Body of pancreas (tissue), 4 donors: ENCODE results near the gene C1orf74. TPM values are rescaled to one million over a fixed set of nuclear protein-coding genes. Genes with fewer than 3 reads are reported as not detected.

Experiments
- ATAC-seq: fragments of 150-250 bp; one replicate; pipeline ENCODE4 v1.9.1; 2016
- DNase-seq, 4 donors: peaks; one replicate each; pipeline ENCODE4 v3.0.0-alpha.2; 2019
- H3K27ac ChIP-seq, 4 donors: fragments of 200-600 bp; sonication (generic); 1 replicate in 3 of 4; 2 replicates in 1 of 4; pipeline versions ENCODE4 v1.5.1 to v1.6.1; 2016 to 2019; ENCODE audit warnings: mild to moderate bottlenecking in 1 of 4, mixed read lengths in 1 of 4, moderate library complexity in 1 of 4
- H3K27me3 ChIP-seq, 2 donors: fragments of 200-600 bp; sonication (generic); one replicate each; pipeline ENCODE4 v1.6.0; 2016; ENCODE audit warnings: mild to moderate bottlenecking in 1 of 2
- H3K36me3 ChIP-seq, 2 donors: fragments of 200-600 bp; sonication (generic); replicated peaks in 1 of 2; 2 replicates each; pipeline ENCODE4 v1.5.1; 2016; ENCODE audit warnings: low read depth in 2 of 2; ENCODE audit not compliant: insufficient read depth in 1 of 2
- H3K4me1 ChIP-seq: fragments of 200-600 bp; sonication (generic); one replicate; pipeline ENCODE4 v1.6.0; 2016
- H3K4me3 ChIP-seq, 2 donors: fragments of 200-600 bp; sonication (generic); 1 replicate in 1 of 2; 2 replicates in 1 of 2; pipeline ENCODE4 v1.5.1; 2016 to 2019
- H3K9me3 ChIP-seq, 3 donors: fragments of 200-600 bp; sonication (generic); 1 replicate in 2 of 3; 2 replicates in 1 of 3; pipeline ENCODE4 v1.5.1; 2016
- CTCF ChIP-seq, 7 experiments: fragments of 450-650 bp in 4 of 7; fragments of 200-600 bp in 3 of 7; sonication (generic) in 3 of 7; IDR thresholded peaks; one replicate each; pipeline ENCODE4 v1.5.1; 2016 to 2019; ENCODE audit warnings: antibody characterized with exemption in 7 of 7
- POLR2A ChIP-seq, 3 donors: fragments of 450-650 bp; IDR thresholded peaks; one replicate each; pipeline ENCODE4 v1.6.1; 2016; ENCODE audit warnings: antibody characterized with exemption in 3 of 3, mild to moderate bottlenecking in 2 of 3
- WGBS, 2 donors: methylation state at CpG; one replicate each; pipeline ENCODE4 v1.1.5; 2017; 5-methylcytosine and 5-hydroxymethylcytosine counted together
- intact Hi-C: fragments of 100-400 bp; cut with DNase I; formaldehyde crosslinking; loops from one replicate; pipeline ENCODE4 v1.15.1; 2023
- total RNA-seq, 2 donors: library from RNA; depleted of rRNA; stranded (reverse); fragments of >200 nt; gene quantifications; one replicate each; pipeline ENCODE4 v1.1.0, GENCODE V29; 2016

C1orf74 gene
- total RNA-seq, 2 donors from 2014 or later: 0.33 to 1.0 TPM

DNA sequence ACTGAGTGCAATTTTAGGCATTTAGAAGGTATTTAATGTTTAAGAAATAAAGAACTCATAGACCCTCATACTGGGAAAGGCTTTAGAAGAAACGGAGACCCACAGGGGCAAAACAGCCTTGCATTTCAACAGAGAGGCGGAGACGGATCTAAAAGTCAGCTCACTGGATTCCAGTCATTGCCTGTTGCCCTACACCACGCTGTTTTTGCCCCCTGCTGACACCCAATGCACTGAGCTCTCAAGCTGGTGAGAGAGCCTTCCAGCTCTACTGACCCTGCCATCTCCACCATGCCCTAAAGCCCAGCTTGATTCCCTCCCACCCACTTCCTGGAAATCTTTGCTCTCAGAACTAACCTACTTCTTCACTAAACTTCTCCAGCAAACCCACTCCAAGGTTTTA is 35.7 kb downstream of the C1orf74 start:
- no peaks in the 10 kb centered on the region for H3K9me3 ChIP-seq
- H3K4me3 ChIP-seq: no peak overlapping the region
- no peak for TF ChIP-seq POLR2A (IDR thresholded peaks at IDR 0.05)
- no peak for TF ChIP-seq CTCF (IDR thresholded peaks at IDR 0.05)
- WGBS, 2 donors: 72 to 77% methylated on average over 4 of the region's 4 CpGs
- ATAC-seq: no peak
- peaks cover 11% of the 10 kb centered on the region for H3K4me1 ChIP-seq
- intact Hi-C loops: no loop called here
- no peak overlapping the region for H3K27ac ChIP-seq
- no peaks in the 10 kb centered on the region for H3K36me3 ChIP-seq
- DNase-seq: no peak
- H3K27me3 ChIP-seq: no peaks in the 10 kb centered on the region

DNA sequence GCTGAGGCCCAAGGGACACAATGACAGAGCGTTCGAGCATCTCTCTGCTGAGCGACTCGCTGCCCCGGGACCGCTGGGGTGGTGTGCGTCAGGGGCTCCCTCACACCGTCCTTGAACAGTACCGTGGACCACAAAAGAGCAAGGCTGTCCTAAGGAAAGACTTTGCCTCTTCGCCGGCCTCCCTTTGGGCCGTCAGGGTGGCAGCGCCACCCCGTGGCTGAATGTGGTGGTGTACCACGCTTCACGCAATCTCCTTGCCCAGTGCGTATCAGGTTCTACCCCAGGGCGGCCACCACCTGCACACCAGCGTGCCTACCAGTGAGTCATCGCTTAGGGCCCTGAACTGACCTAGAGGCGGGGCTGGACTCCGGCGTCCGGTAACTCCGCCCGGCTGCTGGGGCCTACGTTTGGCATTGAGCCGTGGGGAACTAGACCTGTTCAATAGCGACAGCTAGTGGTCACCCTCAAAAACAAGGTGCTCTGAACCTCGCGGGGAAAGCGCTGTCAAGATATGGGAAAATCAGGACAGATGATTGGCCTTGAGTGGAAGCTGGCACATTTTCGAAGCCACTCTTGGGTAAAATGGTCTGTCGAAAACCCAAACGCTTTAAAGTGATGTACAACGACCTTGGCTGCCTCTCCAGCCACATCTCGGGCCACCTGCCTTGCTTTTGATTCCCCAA is 36.6 kb downstream of the C1orf74 start:
- Histone ChIP-seq H3K36me3 (no peaks in the 10 kb centered on the region), H3K9me3 (no peaks in the 10 kb centered on the region), H3K27ac (peak overlapping the region in 3 of 4 donors; percentile 26 to 56 (median 44)), H3K27me3 (no peaks in the 10 kb centered on the region), H3K4me3 (no peak overlapping the region), H3K4me1 (peaks cover 20% of the 10 kb centered on the region)
- 9 to 18% methylated on average over 21 to 35 of the region's 37 CpGs for WGBS, 2 donors
- peak; percentile 100 for ATAC-seq
- DNase-seq: peak; percentile 97 to 99 (median 98)
- no peak for TF ChIP-seq POLR2A (IDR thresholded peaks at IDR 0.05)
- TF ChIP-seq CTCF (IDR thresholded peaks at IDR 0.05): peak; percentile 82 to 99 (median 96)
- intact Hi-C loops: no loop called here

DNA sequence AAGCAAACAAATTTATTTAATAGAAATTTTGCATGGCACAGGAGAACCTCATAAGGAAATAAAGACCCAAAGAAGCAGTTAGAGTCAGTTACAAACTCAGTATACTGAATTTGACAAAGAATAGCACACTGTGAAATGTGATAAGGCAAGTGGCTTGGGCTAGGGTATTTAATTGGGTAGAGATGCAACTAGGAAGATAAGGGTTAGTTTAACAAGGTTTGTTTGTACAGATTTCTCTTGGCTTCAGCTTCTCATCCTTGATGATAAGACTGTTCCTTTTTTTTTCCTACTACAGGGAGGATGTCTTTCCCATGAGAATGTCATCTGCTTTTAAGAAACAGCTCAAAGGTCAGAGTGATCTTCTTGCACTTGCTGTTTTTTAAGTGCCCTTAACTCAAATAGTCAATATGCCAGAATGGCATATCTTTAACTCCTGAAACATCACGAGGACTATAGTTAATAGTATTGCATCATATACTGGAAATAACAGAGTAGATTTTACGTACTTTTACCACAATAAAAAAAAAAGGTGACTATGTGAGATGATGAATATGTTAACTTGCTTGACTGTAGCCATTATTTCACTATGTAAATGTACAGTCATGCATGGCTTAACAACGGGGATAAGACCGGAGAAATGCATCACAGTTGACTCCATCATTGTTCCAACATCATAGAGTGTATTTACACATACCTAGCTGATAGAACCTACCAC is 37.8 kb downstream of the C1orf74 start:
- ATAC-seq (no peak), DNase-seq (no peak)
- Histone ChIP-seq H3K9me3 (no peaks in the 10 kb centered on the region), H3K4me1 (peaks cover 31% of the 10 kb centered on the region), H3K36me3 (no peaks in the 10 kb centered on the region), H3K27me3 (no peaks in the 10 kb centered on the region), H3K4me3 (no peak overlapping the region), H3K27ac (no peak overlapping the region)
- intact Hi-C loops: no loop called here
- TF ChIP-seq CTCF (IDR thresholded peaks at IDR 0.05) (no peak), POLR2A (IDR thresholded peaks at IDR 0.05) (no peak)
- 55 to 57% methylated on average over 4 of the region's 4 CpGs for WGBS, 2 donors

- Histone ChIP-seq H3K27ac (peak overlapping the region in 3 of 4 donors; percentile 31 to 59 (median 57)), H3K27me3 (no peaks in the 10 kb centered on the region), H3K4me3 (no peak overlapping the region), H3K9me3 (no peaks in the 10 kb centered on the region), H3K36me3 (no peaks in the 10 kb centered on the region), H3K4me1 (peaks cover 33% of the 10 kb centered on the region)
- intact Hi-C loops: no loop called here
- 29 to 30% methylated on average over 1 to 2 of the region's 2 CpGs for WGBS, 2 donors
- DNase-seq: peak; percentile 22 to 57 (median 53)
- no peak for TF ChIP-seq CTCF (IDR thresholded peaks at IDR 0.05)
- no peak for TF ChIP-seq POLR2A (IDR thresholded peaks at IDR 0.05)
- no peak for ATAC-seq
Measured at GRCh38 chr1:209743145-209743482, 41.2 kb downstream of the C1orf74 start.
